ENCODE results near the gene APPBP2. TPM values are rescaled to one million over a fixed set of nuclear protein-coding genes. Genes with fewer than 3 reads are reported as not detected.
"Not testable (repeated sequence)": the region's sequence is repeated elsewhere in the genome, so short reads cannot be mapped to it uniquely, and the experiment has no call there.

Gene APPBP2
- total RNA-seq, 2 experiments from 2014 or later = 25.9 to 31.8 TPM

- Mint-ChIP-seq H3K4me3 (no peak overlapping the region), H3K36me3 (peaks cover 14% of the 10 kb centered on the region), H3K9me3 (ENCODE audit: low read depth) (no peaks in the 10 kb centered on the region), H3K27ac (no peak overlapping the region), H3K4me1 (peaks cover 5% of the 10 kb centered on the region), H3K27me3 (no peaks in the 10 kb centered on the region)
- CTCF ChIA-PET = interaction anchor here (1.2 kb wide), 1 partner anchor 16 kb away, joined by 3 read pairs; no protein-coding TSS in a partner anchor
- DNase-seq = no peak
- no peak for ATAC-seq
Observed at GRCh38 chr17:60506312-60506711, 19.7 kb downstream of the APPBP2 start.

GRCh38 chr17:60502145-60502544 is 23.9 kb downstream of the APPBP2 start:
- Mint-ChIP-seq H3K27ac (no peak overlapping the region), H3K4me3 (no peak overlapping the region), H3K27me3 (no peaks in the 10 kb centered on the region), H3K36me3 (peaks cover 25% of the 10 kb centered on the region), H3K9me3 (ENCODE audit: low read depth) (no peaks in the 10 kb centered on the region), H3K4me1 (peaks cover 7% of the 10 kb centered on the region)
- no peak for ATAC-seq
- DNase-seq = no peak
- CTCF ChIA-PET = no interaction called here

- peaks cover 7% of the 10 kb centered on the region for H3K4me1 Mint-ChIP-seq
- ATAC-seq = no peak
Observed at GRCh38 chr17:60501589-60501988, 24.5 kb downstream of the APPBP2 start.

GRCh38 chr17:60496041-60496440 is 30.0 kb downstream of the APPBP2 start:
- ATAC-seq (no peak), DNase-seq (no peak)
- peaks cover 69% of the 10 kb centered on the region for H3K36me3 Mint-ChIP-seq
- H3K4me3 Mint-ChIP-seq = no peak overlapping the region
- CTCF ChIA-PET = no interaction called here
- peaks cover 2% of the 10 kb centered on the region for H3K4me1 Mint-ChIP-seq
- H3K27ac Mint-ChIP-seq = no peak overlapping the region
- H3K27me3 Mint-ChIP-seq = no peaks in the 10 kb centered on the region
- H3K9me3 Mint-ChIP-seq (ENCODE audit: low read depth) = peaks cover 6% of the 10 kb centered on the region

More at GRCh38 chr17:60501589-60501988, 24.5 kb downstream of the APPBP2 start:
- CTCF ChIA-PET = no interaction called here
- Mint-ChIP-seq H3K36me3 (peaks cover 28% of the 10 kb centered on the region), H3K27me3 (no peaks in the 10 kb centered on the region), H3K4me3 (no peak overlapping the region), H3K27ac (no peak overlapping the region), H3K9me3 (ENCODE audit: low read depth) (no peaks in the 10 kb centered on the region)
- DNase-seq = no peak

- H3K36me3 Mint-ChIP-seq = peaks cover 75% of the 10 kb centered on the region
- H3K4me1 Mint-ChIP-seq = peaks cover 2% of the 10 kb centered on the region
- no peak overlapping the region for H3K27ac Mint-ChIP-seq
- no peak overlapping the region for H3K4me3 Mint-ChIP-seq
- CTCF ChIA-PET = no interaction called here
- peaks cover 10% of the 10 kb centered on the region for H3K9me3 Mint-ChIP-seq (ENCODE audit: low read depth)
- H3K27me3 Mint-ChIP-seq = no peaks in the 10 kb centered on the region
- ATAC-seq (no peak), DNase-seq (no peak)
Observed at GRCh38 chr17:60495260-60495659, 30.8 kb downstream of the APPBP2 start.

- H3K27me3 Mint-ChIP-seq = no peaks in the 10 kb centered on the region
- CTCF ChIA-PET = no interaction called here
- H3K27ac Mint-ChIP-seq = no peak overlapping the region
- no peak overlapping the region for H3K4me3 Mint-ChIP-seq
- H3K4me1 Mint-ChIP-seq = no peaks in the 10 kb centered on the region
- no peak for DNase-seq
- H3K9me3 Mint-ChIP-seq (ENCODE audit: low read depth) = peaks cover 10% of the 10 kb centered on the region
- ATAC-seq = no peak
- H3K36me3 Mint-ChIP-seq = peaks cover 78% of the 10 kb centered on the region
Observed at GRCh38 chr17:60493847-60494321, 32.2 kb downstream of the APPBP2 start.

GRCh38 chr17:60491771-60492170 is 34.3 kb downstream of the APPBP2 start:
- H3K4me1 Mint-ChIP-seq = no peaks in the 10 kb centered on the region
- CTCF ChIA-PET = no interaction called here
- no peak for ATAC-seq
- no peaks in the 10 kb centered on the region for H3K27me3 Mint-ChIP-seq
- H3K36me3 Mint-ChIP-seq = peaks cover 80% of the 10 kb centered on the region
- H3K27ac Mint-ChIP-seq = no peak overlapping the region
- peaks cover 14% of the 10 kb centered on the region for H3K9me3 Mint-ChIP-seq (ENCODE audit: low read depth)
- no peak overlapping the region for H3K4me3 Mint-ChIP-seq
- DNase-seq = no peak

GRCh38 chr17:60490594-60490993 is 35.4 kb downstream of the APPBP2 start:
- H3K4me3 Mint-ChIP-seq, ATAC-seq, H3K27ac Mint-ChIP-seq, H3K27me3 Mint-ChIP-seq, H3K4me1 Mint-ChIP-seq, CTCF ChIA-PET, DNase-seq: not testable (repeated sequence)
- Mint-ChIP-seq H3K9me3 (ENCODE audit: low read depth) (peaks cover 16% of the 10 kb centered on the region), H3K36me3 (peaks cover 74% of the 10 kb centered on the region)

GRCh38 chr17:60481604-60482003 is 44.4 kb downstream of the APPBP2 start:
- Mint-ChIP-seq H3K27me3 (no peaks in the 10 kb centered on the region), H3K4me1 (no peaks in the 10 kb centered on the region), H3K36me3 (peaks cover 13% of the 10 kb centered on the region), H3K4me3 (no peak overlapping the region), H3K9me3 (ENCODE audit: low read depth) (peaks cover 3% of the 10 kb centered on the region), H3K27ac (no peak overlapping the region)
- no peak for ATAC-seq
- no peak for DNase-seq
- CTCF ChIA-PET = no interaction called here

- H3K4me3 Mint-ChIP-seq = no peak overlapping the region
- DNase-seq (no peak), ATAC-seq (no peak)
- no peak overlapping the region for H3K27ac Mint-ChIP-seq
- peaks cover 45% of the 10 kb centered on the region for H3K36me3 Mint-ChIP-seq
- no peaks in the 10 kb centered on the region for H3K27me3 Mint-ChIP-seq
- H3K9me3 Mint-ChIP-seq (ENCODE audit: low read depth) = peaks cover 3% of the 10 kb centered on the region
- CTCF ChIA-PET = no interaction called here
- H3K4me1 Mint-ChIP-seq = peaks cover 9% of the 10 kb centered on the region
Observed at GRCh38 chr17:60473788-60474187, 52.3 kb downstream of the APPBP2 start.

- CTCF ChIA-PET = no interaction called here
- no peak for DNase-seq
- peaks cover 9% of the 10 kb centered on the region for H3K4me1 Mint-ChIP-seq
- H3K27ac Mint-ChIP-seq = no peak overlapping the region
- no peak for ATAC-seq
- peaks cover 44% of the 10 kb centered on the region for H3K36me3 Mint-ChIP-seq
- H3K4me3 Mint-ChIP-seq = no peak overlapping the region
- H3K9me3 Mint-ChIP-seq (ENCODE audit: low read depth) = peaks cover 3% of the 10 kb centered on the region
- H3K27me3 Mint-ChIP-seq = no peaks in the 10 kb centered on the region
Observed at GRCh38 chr17:60472449-60472848, 53.6 kb downstream of the APPBP2 start.

GRCh38 chr17:60471451-60471850 is 54.6 kb downstream of the APPBP2 start:
- H3K36me3 Mint-ChIP-seq = peaks cover 39% of the 10 kb centered on the region
- no peaks in the 10 kb centered on the region for H3K27me3 Mint-ChIP-seq
- CTCF ChIA-PET = no interaction called here
- H3K27ac Mint-ChIP-seq = no peak overlapping the region
- H3K4me3 Mint-ChIP-seq = no peak overlapping the region
- DNase-seq (no peak), ATAC-seq (no peak)
- peaks cover 9% of the 10 kb centered on the region for H3K4me1 Mint-ChIP-seq
- peaks cover 3% of the 10 kb centered on the region for H3K9me3 Mint-ChIP-seq (ENCODE audit: low read depth)

GRCh38 chr17:60468371-60468770 is 57.7 kb downstream of the APPBP2 start:
- no peak for DNase-seq
- ATAC-seq = no peak
- Mint-ChIP-seq H3K27me3 (no peaks in the 10 kb centered on the region), H3K4me1 (peaks cover 9% of the 10 kb centered on the region), H3K36me3 (peaks cover 38% of the 10 kb centered on the region), H3K27ac (no peak overlapping the region), H3K4me3 (no peak overlapping the region), H3K9me3 (ENCODE audit: low read depth) (peaks cover 3% of the 10 kb centered on the region)
- CTCF ChIA-PET = no interaction called here

- H3K27me3 Mint-ChIP-seq = no peaks in the 10 kb centered on the region
- DNase-seq (no peak), ATAC-seq (no peak)
- no peaks in the 10 kb centered on the region for H3K9me3 Mint-ChIP-seq (ENCODE audit: low read depth)
- H3K4me1 Mint-ChIP-seq = no peaks in the 10 kb centered on the region
- no peak overlapping the region for H3K27ac Mint-ChIP-seq
- H3K36me3 Mint-ChIP-seq = peaks cover 20% of the 10 kb centered on the region
- no peak overlapping the region for H3K4me3 Mint-ChIP-seq
- CTCF ChIA-PET = no interaction called here
Observed at GRCh38 chr17:60464343-60464742, 61.7 kb downstream of the APPBP2 start.

Measured in activated CD8-positive, alpha-beta memory T cell treated with anti-CD3 and anti-CD28 coated beads, Interleukin-2, amount 10 ng/mL, durations not matched to agents 7 days and 5 days (primary cell).